H1 (cell line): ENCODE data around the gene TBL1Y. TPM values are rescaled to one million over a fixed set of nuclear protein-coding genes. Genes with fewer than 3 reads are reported as not detected.

ENCODE experiments used
- CTCF ChIA-PET: fragments of 300-600 bp; sonication (Branson Sonifier 250); formaldehyde crosslinking; loops from one replicate; lab custom pipeline; 2021; ENCODE audit not compliant: partially characterized antibody; lab: Charles Lee
- POLR2A ChIA-PET: fragments of 300-600 bp; sonication (Branson Sonifier 250); formaldehyde crosslinking; loops from one replicate; lab custom pipeline; 2021; ENCODE audit warnings: inconsistent platforms; ENCODE audit not compliant: partially characterized antibody; lab: Charles Lee
- DNase-seq, 2 experiments: peaks; one replicate each; pipeline versions ENCODE4 v3.0.0 to v3.0.0-alpha.2; 2010 to 2022; ENCODE audit warnings: low spot score in 2 of 2, low read depth in 1 of 2, mixed read lengths in 1 of 2
- FAIRE-seq: peaks from 2 replicates; lab custom pipeline; 2011; peaks lifted over from hg19 to GRCh38; lab: Jason Lieb, UNC
- H2AFZ ChIP-seq: 2 replicates; pipeline ENCODE4 v1.8.1; 2012; ENCODE audit warnings: low read length, inconsistent platforms
- H2AK5ac ChIP-seq: 2 replicates; pipeline ENCODE4 v1.6.1; 2013; ENCODE audit warnings: low read depth, low read length
- H2BK120ac ChIP-seq: replicated peaks from 2 replicates; pipeline ENCODE3; 2013; ENCODE audit warnings: low read depth, low read length, inconsistent platforms
- H2BK12ac ChIP-seq: 2 replicates; pipeline ENCODE4 v1.6.1; 2013; ENCODE audit warnings: low read depth, low read length
- H2BK15ac ChIP-seq: 2 replicates; pipeline ENCODE4 v1.6.1; 2013; ENCODE audit warnings: low read length
- H2BK20ac ChIP-seq: 2 replicates; pipeline ENCODE4 v1.6.1; 2013; ENCODE audit warnings: low read length
- H2BK5ac ChIP-seq: 2 replicates; pipeline ENCODE4 v1.6.1; 2013; ENCODE audit warnings: low read depth, low read length
- H3K14ac ChIP-seq: 2 replicates; pipeline ENCODE4 v1.6.1; 2013; ENCODE audit warnings: inconsistent platforms; ENCODE audit not compliant: insufficient read length
- H3K18ac ChIP-seq: 2 replicates; pipeline ENCODE4 v1.6.1; 2013; ENCODE audit warnings: low read length; ENCODE audit errors: extremely low read depth
- H3K23ac ChIP-seq: 2 replicates; pipeline ENCODE4 v1.6.1; 2013; ENCODE audit warnings: inconsistent platforms; ENCODE audit not compliant: insufficient read length
- H3K23me2 ChIP-seq: 2 replicates; pipeline ENCODE4 v1.6.1; 2013; ENCODE audit warnings: low read depth, low read length
- H3K27ac ChIP-seq: 2 replicates; pipeline ENCODE4 v1.6.1; 2011; ENCODE audit warnings: low read depth, low read length, inconsistent platforms
- H3K27me3 ChIP-seq, 4 experiments: replicated peaks in 1 of 4; 1 replicate in 1 of 4; 2 replicates in 3 of 4; pipeline versions ENCODE4 v1.6.1 to v1.8.1; 2011 to 2013; ENCODE audit warnings: low read length in 3 of 4, mild to moderate bottlenecking in 3 of 4, inconsistent platforms in 2 of 4, mixed read lengths in 2 of 4, moderate library complexity in 1 of 4; ENCODE audit not compliant: control insufficient read depth in 3 of 4, insufficient read depth in 3 of 4; ENCODE audit errors: extremely low read depth in 1 of 4
- H3K36me3 ChIP-seq, 4 experiments: 2 replicates each; pipeline versions ENCODE4 v1.6.1 to v1.8.1; 2011 to 2013; ENCODE audit warnings: mild to moderate bottlenecking in 4 of 4, low read length in 3 of 4, moderate library complexity in 2 of 4, control low read depth in 1 of 4, inconsistent platforms in 1 of 4; ENCODE audit not compliant: insufficient read depth in 4 of 4, control insufficient read depth in 2 of 4
- H3K4ac ChIP-seq: replicated peaks from 2 replicates; pipeline ENCODE3; 2013; ENCODE audit warnings: low read length, low read depth, mixed read lengths, inconsistent platforms; ENCODE audit not compliant: insufficient read length
- H3K4me1 ChIP-seq, 4 experiments: replicated peaks in 1 of 4; 1 replicate in 1 of 4; 2 replicates in 3 of 4; pipeline versions ENCODE4 v1.6.1 to v1.8.1; 2011 to 2013; ENCODE audit warnings: low read length in 3 of 4, inconsistent platforms in 2 of 4, mixed read lengths in 1 of 4; ENCODE audit not compliant: insufficient read depth in 4 of 4, control insufficient read depth in 3 of 4
- H3K4me2 ChIP-seq, 2 experiments: 2 replicates each; pipeline versions ENCODE4 v1.6.1 to v1.8.1; 2011 to 2013; ENCODE audit warnings: low read depth in 2 of 2, low read length in 2 of 2, control low read depth in 1 of 2, inconsistent platforms in 1 of 2, mild to moderate bottlenecking in 1 of 2; ENCODE audit not compliant: insufficient read depth in 1 of 2
- H3K4me3 ChIP-seq, 4 experiments: fragments of 200-600, 300-600 bp in 1 of 4; sonication (generic), shearing (Covaris generic), sonication (Bioruptor Twin) in 1 of 4; 2 replicates each; pipeline versions ENCODE4 v1.5.1 to v1.8.1; 2011 to 2016; ENCODE audit warnings: low read length in 4 of 4, low read depth in 3 of 4, control low read depth in 2 of 4, inconsistent platforms in 2 of 4, mild to moderate bottlenecking in 2 of 4, mixed read lengths in 1 of 4, moderate library complexity in 1 of 4; ENCODE audit not compliant: insufficient read depth in 2 of 4; ENCODE audit errors: extremely low read depth in 1 of 4
- H3K56ac ChIP-seq: replicated peaks from 2 replicates; pipeline ENCODE3; 2013; ENCODE audit warnings: low read depth, mild to moderate bottlenecking, mixed read lengths, low read length, inconsistent platforms; ENCODE audit not compliant: insufficient read length
- H3K79me1 ChIP-seq: 2 replicates; pipeline ENCODE4 v1.6.1; 2013; ENCODE audit warnings: low read depth, low read length, control low read depth
- H3K79me2 ChIP-seq, 2 experiments: 2 replicates each; pipeline versions ENCODE4 v1.6.1 to v1.8.1; 2012 to 2013; ENCODE audit warnings: low read length in 2 of 2, mild to moderate bottlenecking in 2 of 2, inconsistent platforms in 1 of 2; ENCODE audit not compliant: insufficient read depth in 2 of 2, control insufficient read depth in 1 of 2
- H3K9ac ChIP-seq, 4 experiments: replicated peaks in 1 of 4; 1 replicate in 1 of 4; 2 replicates in 3 of 4; pipeline versions ENCODE4 v1.6.1 to v1.8.1; 2011 to 2013; ENCODE audit warnings: low read depth in 3 of 4, low read length in 3 of 4, control low read depth in 2 of 4, mild to moderate bottlenecking in 2 of 4, moderate library complexity in 2 of 4, inconsistent platforms in 1 of 4; ENCODE audit errors: extremely low read depth in 1 of 4
- H3K9me3 ChIP-seq, 2 experiments: 2 replicates each; pipeline versions ENCODE4 v1.6.1 to v1.8.1; 2012 to 2013; ENCODE audit warnings: mild to moderate bottlenecking in 2 of 2, moderate library complexity in 2 of 2, control low read depth in 1 of 2, inconsistent platforms in 1 of 2, low read depth in 1 of 2, low read length in 1 of 2, mixed read lengths in 1 of 2; ENCODE audit not compliant: insufficient read depth in 2 of 2
- H4K20me1 ChIP-seq, 2 experiments: replicated peaks in 1 of 2; 2 replicates each; pipeline versions ENCODE3 to v1.8.1; 2011 to 2013; ENCODE audit warnings: inconsistent platforms in 2 of 2, low read length in 2 of 2, mild to moderate bottlenecking in 1 of 2; ENCODE audit not compliant: insufficient read depth in 2 of 2, control insufficient read depth in 1 of 2
- H4K5ac ChIP-seq: 2 replicates; pipeline ENCODE4 v1.6.1; 2013; ENCODE audit warnings: low read length, low read depth, mixed read lengths, inconsistent platforms; ENCODE audit not compliant: insufficient read length
- H4K8ac ChIP-seq: 2 replicates; pipeline ENCODE4 v1.8.0; 2013; ENCODE audit warnings: mild to moderate bottlenecking, moderate library complexity, low read length, inconsistent platforms; ENCODE audit not compliant: insufficient read depth; ENCODE audit errors: extremely low read depth
- H4K91ac ChIP-seq: replicated peaks from 2 replicates; pipeline ENCODE3; 2013; ENCODE audit warnings: low read length, mixed read lengths, inconsistent platforms; ENCODE audit not compliant: insufficient read length
- BCL11A ChIP-seq, 2 experiments: IDR thresholded peaks; one replicate each; pipeline ENCODE4 v1.6.1; 2011; ENCODE audit warnings: low read depth in 2 of 2, low read length in 2 of 2, mild to moderate bottlenecking in 2 of 2
- CREB1 ChIP-seq: IDR thresholded peaks from 2 replicates; pipeline ENCODE4 v1.6.1; 2012; ENCODE audit warnings: inconsistent platforms
- GTF2F1 ChIP-seq: IDR thresholded peaks from 2 replicates; pipeline ENCODE4 v1.6.1; 2012; ENCODE audit warnings: low read depth, low read length, improper control_type of control experiment, borderline replicate concordance
- RXRA ChIP-seq: IDR thresholded peaks from 2 replicates; pipeline ENCODE4 v1.6.1; 2011; ENCODE audit warnings: low read depth, mild to moderate bottlenecking, low read length, moderate library complexity; ENCODE audit not compliant: insufficient read depth
- WGBS, 2 experiments: shearing (Covaris generic) in 1 of 2; methylation state at CpG; one replicate each; pipeline versions ENCODE4 v1.1.6 to v1.1.7; 2013 to 2015; ENCODE audit warnings: low lambda C conversion rate in 2 of 2, mixed read lengths in 2 of 2, inconsistent platforms in 1 of 2, low coverage in 1 of 2, missing lambda C conversion rate in 1 of 2; ENCODE audit not compliant: insufficient replicate concordance in 2 of 2, insufficient coverage in 1 of 2, insufficient read length in 1 of 2; ENCODE audit errors: extremely low coverage in 1 of 2, missing lambda C conversion rate in 1 of 2; 5-methylcytosine and 5-hydroxymethylcytosine counted together
- polyA plus RNA-seq, 7 experiments: library from polyadenylated mRNA; depleted of rRNA in 3 of 7; stranded (reverse) in 5 of 7; unstranded in 2 of 7; fragments of >200 nt in 5 of 7; fragments of 200-250 nt in 2 of 7; gene quantifications; 1 replicate in 5 of 7; 2 replicates in 1 of 7; 4 replicates in 1 of 7; pipeline versions ENCODE4 v1.2.1 to v1.2.3, GENCODE V29; 2011 to 2013; ENCODE audit warnings: missing spikeins in 2 of 7, mixed read lengths in 2 of 7
- total RNA-seq: library from RNA; stranded (reverse); fragmentation: NEBNext Ultra II Directional; extraction: Animal tissue kit (Norgen Biotek cat#: 25700); gene quantifications from 2 replicates; pipeline ENCODE4 v1.2.1, GENCODE V29; 2021

The TBL1Y gene
- total and polyA plus RNA-seq, 2 of the 8 experiments (the other 6 are each of a cell fraction or from before 2014, with no cell fraction given): 2.5 to 4.2 TPM

DNA sequence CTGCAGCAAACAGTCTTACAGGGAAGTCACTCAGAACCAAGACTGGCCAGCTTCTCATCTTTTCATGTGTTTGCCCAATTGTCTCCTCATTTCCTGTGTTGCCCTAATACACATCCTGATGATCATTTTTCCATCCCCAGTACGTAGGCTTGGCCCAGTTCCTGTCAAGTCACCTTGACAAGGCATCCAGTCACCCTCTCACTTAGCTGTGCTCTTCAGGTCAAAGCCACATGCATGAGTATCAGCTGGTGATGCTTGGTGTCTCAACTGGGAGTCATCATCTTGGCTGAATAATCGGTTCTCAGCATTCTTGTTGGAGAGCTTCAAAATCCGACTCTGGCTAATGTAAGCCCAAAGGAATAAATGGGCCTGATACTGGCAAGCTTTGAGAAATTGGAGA is 186.5 kb downstream of the TBL1Y start:
- Histone ChIP-seq H3K4ac (no peak overlapping the region), H3K23me2 (no peaks in the 10 kb centered on the region), H4K20me1 (no peaks in the 10 kb centered on the region), H3K27ac (no peak overlapping the region), H2BK12ac (no peak overlapping the region), H4K8ac (no peak overlapping the region), H3K23ac (no peak overlapping the region), H3K4me2 (no peak overlapping the region), H3K18ac (no peak overlapping the region), H4K5ac (no peak overlapping the region), H3K27me3 (no peaks in the 10 kb centered on the region), H3K4me1 (no peaks in the 10 kb centered on the region), H3K14ac (no peak overlapping the region), H2BK15ac (no peak overlapping the region), H2BK120ac (no peak overlapping the region), H2BK5ac (no peak overlapping the region), H3K36me3 (no peaks in the 10 kb centered on the region), H3K4me3 (no peak overlapping the region), H3K9ac (no peak overlapping the region), H4K91ac (no peak overlapping the region), H3K9me3 (no peaks in the 10 kb centered on the region), H2AFZ (no peak overlapping the region), H2AK5ac (no peak overlapping the region), H3K56ac (no peak overlapping the region), H3K79me2 (no peaks in the 10 kb centered on the region), H3K79me1 (no peaks in the 10 kb centered on the region), H2BK20ac (no peak overlapping the region)
- DNase-seq (no peak), FAIRE-seq (no peak)
- POLR2A ChIA-PET: no interaction called here
- TF ChIP-seq CREB1 (no peak), GTF2F1 (no peak), RXRA (no peak), BCL11A (IDR thresholded peaks at IDR 0.05; ENCODE audit: low read depth in 2 of 2, low read length in 2 of 2) (no peak)
- WGBS, 2 experiments: 89% methylated on average over 2 of the region's 3 CpGs; no CpG with 5 or more reads in 1 of the 2 experiments
- CTCF ChIA-PET: interaction anchor here (1.0 kb wide), 1 partner anchor 64 kb away, joined by 3 read pairs; no protein-coding TSS in a partner anchor
